ENCODE measurements around the gene TBC1D26. TPM values are rescaled to one million over a fixed set of nuclear protein-coding genes. Genes with fewer than 3 reads are reported as not detected.

TBC1D26 gene
- not detected in 5 replicates for total RNA-seq (2022; extraction: Qiagen RNA extraction; ENCODE audit: low read depth)

DNA sequence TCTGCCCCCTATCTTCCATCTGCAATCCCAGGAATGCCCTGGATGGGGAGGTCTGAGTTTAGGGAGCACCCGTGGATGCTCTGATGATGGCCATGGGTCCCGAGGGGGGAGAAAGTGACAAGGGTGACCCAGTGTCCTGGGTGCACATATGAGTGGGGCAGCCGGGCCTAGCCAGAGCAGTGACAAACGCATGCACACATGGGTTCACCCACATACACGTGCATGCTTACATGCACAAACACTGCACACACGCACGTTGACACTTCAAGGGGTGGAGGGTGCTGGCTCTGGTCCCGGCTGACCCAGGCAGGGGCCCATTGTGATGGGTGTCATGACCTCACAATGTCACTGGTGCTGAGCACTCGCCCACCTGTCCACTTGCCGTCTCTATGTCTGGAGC, at the start of gene TBC1D26:
TSS of gene TBC1D26 (plus strand) at position 384 of the 400 bp plus-strand sequence. CDS start 3,066 bp downstream, outside the sequence.

DNA sequence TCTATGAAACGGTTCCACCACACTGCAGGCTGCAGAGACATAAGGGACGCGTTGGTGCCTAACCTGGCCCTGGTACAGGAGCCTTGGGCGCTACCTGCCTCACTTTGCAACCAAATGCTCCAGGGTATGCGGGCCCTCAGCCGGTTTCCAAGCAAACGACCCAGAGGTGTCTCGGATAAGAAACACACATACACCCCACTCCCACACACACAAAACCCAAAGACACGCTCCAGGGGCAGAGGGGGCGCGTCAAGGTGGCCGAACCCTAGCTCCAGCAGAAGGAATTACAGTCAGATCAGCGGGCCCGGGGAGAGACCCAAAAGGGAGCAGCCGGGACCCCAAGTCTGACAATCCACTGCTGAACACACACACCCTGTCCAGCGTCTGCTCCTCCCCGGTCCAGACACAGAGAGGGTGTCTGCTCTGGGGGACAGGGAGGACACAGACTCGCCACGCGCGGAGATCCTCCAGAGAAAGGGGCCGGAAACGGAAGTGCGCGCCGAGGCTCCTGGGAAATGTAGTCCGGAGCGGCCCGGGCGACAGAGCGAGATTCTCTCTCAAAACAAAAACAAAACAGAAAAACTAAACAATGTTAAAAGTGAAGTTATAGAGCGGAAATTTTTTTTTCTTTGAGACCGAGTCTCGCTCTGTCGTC, 48.1 kb upstream of the TBC1D26 start, which contains the start of gene TRIM16:
TSS of gene TRIM16 (minus strand) at position 488 of the 655 bp plus-strand sequence. CDS start 32,702 bp downstream, outside the sequence.

GRCh38 chr17:15699413-15699924, 32.6 kb upstream of the TBC1D26 start, which contains the start of gene ZNF286A:
TSS of gene ZNF286A (plus strand) at chr17:15699752. CDS start at chr17:15700330, 578 bp downstream.

Other genes with a start within 250 kb of the TBC1D26 start
- 6.9 to 11.5 TPM (median 10.6 TPM) in 5 replicates for gene TVP23C, start 168.8 kb upstream of the TBC1D26 start, total RNA-seq (2022; extraction: Qiagen RNA extraction; ENCODE audit: low read depth)
- gene FBXW10B, start 112.6 kb upstream of the TBC1D26 start, total RNA-seq (2022; extraction: Qiagen RNA extraction; ENCODE audit: low read depth), result 2.8 to 4.9 TPM (median 3.6 TPM) in 5 replicates
- gene TRIM16, start 48.0 kb upstream of the TBC1D26 start, total RNA-seq (2022; extraction: Qiagen RNA extraction; ENCODE audit: low read depth), result 242 to 294 TPM (median 262 TPM) in 5 replicates
- 27.1 to 41.0 TPM (median 33.6 TPM) in 5 replicates for gene ZNF286A, start 32.5 kb upstream of the TBC1D26 start, total RNA-seq (2022; extraction: Qiagen RNA extraction; ENCODE audit: low read depth)
- 10.1 to 15.3 TPM (median 11.9 TPM) in 5 replicates for gene ADORA2B, start 212.8 kb downstream of the TBC1D26 start, total RNA-seq (2022; extraction: Qiagen RNA extraction; ENCODE audit: low read depth)

Measured in A549 treated with DMSO at 1 μM for 4 hours (cell line).